Neural progenitor cell (in vitro differentiated cells): ENCODE results near the gene RNASE7.

Experiments used
- EZH2 ChIP-seq: fragments of 200-600 bp; sonication (generic); IDR thresholded peaks from 2 replicates; pipeline ENCODE4 v1.6.1; 2017; ENCODE audit warnings: antibody characterized with exemption, mild to moderate bottlenecking, moderate library complexity
- EZH2phosphoT487 ChIP-seq: fragments of 200-600 bp; sonication (generic); IDR thresholded peaks from 2 replicates; pipeline ENCODE4 v1.6.1; 2017; ENCODE audit warnings: antibody characterized with exemption
- TF ChIP-seq, protein P1 (sequence below): fragments of 200-600 bp; sonication (generic); IDR thresholded peaks from 2 replicates; pipeline ENCODE4 v1.5.1; 2017; ENCODE audit warnings: antibody characterized with exemption, mild to moderate bottlenecking

DNA sequence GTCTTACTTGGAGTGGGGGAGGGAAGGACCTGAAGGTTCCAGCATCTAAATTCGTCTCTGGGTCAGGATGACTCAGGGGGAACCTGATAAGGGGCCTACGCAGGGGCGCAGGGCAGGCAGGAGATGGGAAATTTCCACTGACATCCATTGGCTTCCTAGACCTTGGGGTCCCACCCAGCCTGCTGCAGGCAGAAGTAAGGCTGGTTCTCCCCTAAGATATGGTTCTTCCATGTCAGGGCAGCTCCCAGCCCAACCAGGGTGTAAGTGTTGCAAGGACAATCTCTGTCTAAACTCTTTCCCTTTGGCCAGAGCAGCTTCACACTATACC, 15.2 kb upstream of the RNASE7 start:
- TF ChIP-seq, protein P1, sequence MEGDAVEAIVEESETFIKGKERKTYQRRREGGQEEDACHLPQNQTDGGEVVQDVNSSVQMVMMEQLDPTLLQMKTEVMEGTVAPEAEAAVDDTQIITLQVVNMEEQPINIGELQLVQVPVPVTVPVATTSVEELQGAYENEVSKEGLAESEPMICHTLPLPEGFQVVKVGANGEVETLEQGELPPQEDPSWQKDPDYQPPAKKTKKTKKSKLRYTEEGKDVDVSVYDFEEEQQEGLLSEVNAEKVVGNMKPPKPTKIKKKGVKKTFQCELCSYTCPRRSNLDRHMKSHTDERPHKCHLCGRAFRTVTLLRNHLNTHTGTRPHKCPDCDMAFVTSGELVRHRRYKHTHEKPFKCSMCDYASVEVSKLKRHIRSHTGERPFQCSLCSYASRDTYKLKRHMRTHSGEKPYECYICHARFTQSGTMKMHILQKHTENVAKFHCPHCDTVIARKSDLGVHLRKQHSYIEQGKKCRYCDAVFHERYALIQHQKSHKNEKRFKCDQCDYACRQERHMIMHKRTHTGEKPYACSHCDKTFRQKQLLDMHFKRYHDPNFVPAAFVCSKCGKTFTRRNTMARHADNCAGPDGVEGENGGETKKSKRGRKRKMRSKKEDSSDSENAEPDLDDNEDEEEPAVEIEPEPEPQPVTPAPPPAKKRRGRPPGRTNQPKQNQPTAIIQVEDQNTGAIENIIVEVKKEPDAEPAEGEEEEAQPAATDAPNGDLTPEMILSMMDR = no peak
- no peak for TF ChIP-seq EZH2phosphoT487
- no peak for TF ChIP-seq EZH2
